ENCODE measurements around the gene MYO3A. TPM values are rescaled to one million over a fixed set of nuclear protein-coding genes. Genes with fewer than 3 reads are reported as not detected.

MYO3A gene
- total and polyA plus RNA-seq, 2 donors (not counting 3 experiments of a cell fraction or from before 2014, with no cell fraction given), result not detected

DNA sequence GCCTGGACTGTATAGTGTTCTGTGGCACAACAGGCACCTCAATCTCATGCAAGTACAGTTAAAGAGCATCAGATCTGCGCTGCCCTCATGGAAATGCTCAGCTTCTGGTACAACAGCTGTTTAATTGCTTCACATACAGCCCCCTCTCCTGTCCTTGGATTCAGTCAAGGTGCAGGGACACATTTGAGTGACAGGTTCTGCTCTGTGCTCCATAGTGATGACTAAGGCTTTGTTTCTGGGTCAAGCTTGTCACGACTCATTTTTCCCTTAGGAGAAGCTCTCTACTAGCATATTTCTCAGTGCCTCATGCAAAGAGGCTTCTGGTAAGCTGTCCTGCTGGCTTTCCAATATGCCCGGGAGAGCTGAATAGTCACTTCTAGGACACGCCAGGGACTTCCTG lies 26.8 kb upstream of the MYO3A start:
- BruUV-seq (replicated peaks), result no TSS peak
- Histone ChIP-seq H3K9ac (replicated peaks; ENCODE audit: extremely low read depth, insufficient read depth, low read length) (no peak overlapping the region), H3K4me2 (ENCODE audit: insufficient read depth, low read length) (no peak overlapping the region), H3K27me3 (ENCODE audit: control insufficient read depth in 2 of 2, insufficient read depth in 2 of 2, low read length in 2 of 2) (no peaks in the 10 kb centered on the region), H3K27ac (ENCODE audit: insufficient read depth, low read depth, low read length) (no peak overlapping the region), H3K36me3 (ENCODE audit: control insufficient read depth in 2 of 2, extremely low read depth in 1 of 2, insufficient read depth in 2 of 2, low read length in 2 of 2) (no peaks in the 10 kb centered on the region), H3K4me3 (replicated peaks in 1 of 3; ENCODE audit: insufficient read depth in 1 of 3, low read depth in 1 of 3, low read length in 3 of 3) (no peak overlapping the region), H3K79me2 (ENCODE audit: control insufficient read depth, insufficient read depth, low read length) (no peaks in the 10 kb centered on the region), H2AFZ (ENCODE audit: low read depth, low read length) (no peak overlapping the region), H4K20me1 (replicated peaks; ENCODE audit: control insufficient read depth, extremely low read depth, insufficient read depth, low read length) (no peaks in the 10 kb centered on the region), H3K9me3 (replicated peaks; ENCODE audit: control insufficient read depth, insufficient read depth, low read length) (peaks cover 3% of the 10 kb centered on the region), H3K9me1 (replicated peaks; ENCODE audit: control insufficient read depth, extremely low read depth, insufficient read depth, low read length) (no peaks in the 10 kb centered on the region), H3K4me1 (ENCODE audit: control insufficient read depth, extremely low read depth, insufficient read depth, low read length) (no peaks in the 10 kb centered on the region)
- ChIA-PET CTCF (no interaction called here), POLR2A (no interaction called here)
- no peak for TF ChIP-seq EZH2 (IDR thresholded peaks at IDR 0.05; ENCODE audit: borderline replicate concordance, low read depth, low read length, severe bottlenecking)
- dilution Hi-C loops (cut with MboI; ENCODE audit: extremely low pct_ligation_motif_present, low sequenced_read_pairs), result no loop called here
- FAIRE-seq (no peak), DNase-seq (ENCODE audit: low read depth, low spot score) (no peak)
- intact Hi-C loops (cut with micrococcal nuclease), result no loop called here

DNA sequence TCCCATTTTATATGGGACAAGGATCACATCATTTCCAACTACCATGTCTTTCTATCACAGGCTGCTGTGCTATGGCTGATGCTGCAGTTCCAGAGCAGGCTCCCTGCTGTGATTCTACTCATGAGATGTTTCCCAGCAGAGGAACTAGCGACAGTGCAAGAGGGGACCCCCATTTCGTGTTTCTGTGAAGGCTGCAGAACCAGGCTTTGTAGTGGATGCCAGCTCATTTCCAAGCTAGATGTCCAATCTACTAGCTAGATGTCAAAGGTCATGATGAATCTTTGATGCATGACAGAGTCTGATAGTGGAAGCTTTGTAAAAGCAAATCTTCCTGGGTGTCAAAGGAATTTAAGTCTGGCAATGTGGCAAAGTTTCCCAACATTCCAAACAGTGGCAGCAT lies 21.2 kb upstream of the MYO3A start:
- BruUV-seq (replicated peaks), result no TSS peak
- no peak overlapping the region for H3K27ac ChIP-seq (ENCODE audit: insufficient read depth, low read depth, low read length)
- POLR2A ChIA-PET, result no interaction called here
- H4K20me1 ChIP-seq (replicated peaks; ENCODE audit: control insufficient read depth, extremely low read depth, insufficient read depth, low read length), result no peaks in the 10 kb centered on the region
- intact Hi-C loops (cut with micrococcal nuclease) (no loop called here), dilution Hi-C loops (cut with MboI; ENCODE audit: extremely low pct_ligation_motif_present, low sequenced_read_pairs) (no loop called here)
- TF ChIP-seq CTCF (IDR thresholded peaks at IDR 0.05; ENCODE audit: extremely low read depth in 1 of 2, insufficient read depth in 1 of 2, low read depth in 1 of 2, low read length in 2 of 2), result no peak
- no peak for TF ChIP-seq POLR2AphosphoS5 (IDR thresholded peaks at IDR 0.05; ENCODE audit: insufficient read depth, low read depth, low read length)
- no peak for TF ChIP-seq JUN (IDR thresholded peaks at IDR 0.05; ENCODE audit: borderline replicate concordance, insufficient read depth, insufficient read length, low read depth)
- H3K4me1 ChIP-seq (ENCODE audit: control insufficient read depth, extremely low read depth, insufficient read depth, low read length), result no peaks in the 10 kb centered on the region
- H3K27me3 ChIP-seq (ENCODE audit: control insufficient read depth in 2 of 2, insufficient read depth in 2 of 2, low read length in 2 of 2), result no peaks in the 10 kb centered on the region
- H3K79me2 ChIP-seq (ENCODE audit: control insufficient read depth, insufficient read depth, low read length), result no peaks in the 10 kb centered on the region
- H3K9ac ChIP-seq (replicated peaks; ENCODE audit: extremely low read depth, insufficient read depth, low read length), result no peak overlapping the region
- FAIRE-seq (no peak), DNase-seq (ENCODE audit: low read depth, low spot score) (no peak)
- CTCF ChIA-PET, result no interaction called here
- no peaks in the 10 kb centered on the region for H3K9me3 ChIP-seq (replicated peaks; ENCODE audit: control insufficient read depth, insufficient read depth, low read length)
- H3K9me1 ChIP-seq (replicated peaks; ENCODE audit: control insufficient read depth, extremely low read depth, insufficient read depth, low read length), result no peaks in the 10 kb centered on the region
- no peak overlapping the region for H2AFZ ChIP-seq (ENCODE audit: low read depth, low read length)
- H3K4me2 ChIP-seq (ENCODE audit: insufficient read depth, low read length), result no peak overlapping the region
- H3K36me3 ChIP-seq (ENCODE audit: control insufficient read depth in 2 of 2, extremely low read depth in 1 of 2, insufficient read depth in 2 of 2, low read length in 2 of 2), result no peaks in the 10 kb centered on the region
- no peak overlapping the region for H3K4me3 ChIP-seq (replicated peaks in 1 of 3; ENCODE audit: insufficient read depth in 1 of 3, low read depth in 1 of 3, low read length in 3 of 3)

Data from endothelial cell of umbilical vein (primary cell).